Neutrophil (primary cell): ENCODE data around the gene ZFPM1.

ENCODE experiments used
- H3K27ac ChIP-seq: fragments of 200-600 bp; sonication (generic); 2 replicates; pipeline ENCODE4 v1.5.1; 2016; ENCODE audit warnings: mild to moderate bottlenecking, moderate library complexity
- H3K27me3 ChIP-seq: fragments of 200-600 bp; sonication (generic); 2 replicates; pipeline ENCODE4 v1.6.0; 2016; ENCODE audit warnings: mild to moderate bottlenecking
- H3K36me3 ChIP-seq: fragments of 200-600 bp; sonication (generic); 2 replicates; pipeline ENCODE4 v1.5.1; 2017
- H3K4me1 ChIP-seq, 2 experiments: fragments of 200-600 bp in 1 of 2; sonication (generic) in 1 of 2; 1 replicate in 1 of 2; 2 replicates in 1 of 2; pipeline versions ENCODE4 v1.5.1 to v1.6.1; 2013 to 2016; ENCODE audit warnings: low read depth in 1 of 2, low read length in 1 of 2, mild to moderate bottlenecking in 1 of 2, moderate library complexity in 1 of 2; ENCODE audit not compliant: control insufficient read depth in 1 of 2, insufficient read depth in 1 of 2
- H3K4me3 ChIP-seq, 2 experiments: fragments of 200-600 bp in 1 of 2; sonication (generic) in 1 of 2; 1 replicate in 1 of 2; 2 replicates in 1 of 2; pipeline ENCODE4 v1.5.1; 2013 to 2016; ENCODE audit warnings: low read depth in 1 of 2, low read length in 1 of 2, mild to moderate bottlenecking in 1 of 2, moderate library complexity in 1 of 2
- H3K9me3 ChIP-seq: fragments of 200-600 bp; sonication (generic); 2 replicates; pipeline ENCODE4 v1.5.1; 2016
- TF ChIP-seq, protein P1 (sequence below): fragments of 200-600 bp; sonication (generic); IDR thresholded peaks from 2 replicates; pipeline ENCODE4 v1.5.1; 2016; ENCODE audit warnings: antibody characterized with exemption

The ZFPM1 gene

DNA sequence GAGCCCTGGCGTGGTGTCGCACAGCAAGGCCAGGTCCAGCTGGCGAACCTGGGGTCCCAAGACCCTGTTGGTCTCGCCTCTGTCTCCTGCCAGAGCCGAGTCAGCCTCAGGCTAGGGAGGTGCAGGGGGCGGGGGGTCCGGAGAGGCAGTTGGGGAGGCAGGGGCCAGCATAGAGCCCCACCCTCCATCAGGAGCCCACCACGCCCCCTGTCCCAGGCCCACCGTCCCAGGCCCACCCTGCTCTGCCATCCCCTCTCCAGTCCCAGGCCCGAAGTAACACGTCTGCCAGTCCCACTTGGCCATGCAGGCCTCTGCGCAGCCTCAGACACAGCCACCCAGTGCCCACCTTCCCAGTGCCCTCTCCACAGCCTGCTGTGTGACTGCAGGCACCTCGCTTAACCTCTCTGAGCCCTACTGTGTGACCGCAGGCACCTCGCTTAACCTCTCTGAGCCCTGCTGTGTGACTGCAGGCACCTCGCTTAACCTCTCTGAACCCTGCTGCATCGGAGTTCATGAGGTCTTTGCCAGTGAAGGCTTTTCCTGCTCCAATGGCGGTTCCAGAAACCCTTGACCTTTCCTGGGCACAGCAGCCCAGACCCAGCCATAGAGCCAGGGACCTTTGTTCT is 41.0 kb upstream of the ZFPM1 start:
- H3K27me3 ChIP-seq, result no peaks in the 10 kb centered on the region
- H3K4me3 ChIP-seq, result no peak overlapping the region
- no peaks in the 10 kb centered on the region for H3K36me3 ChIP-seq
- H3K4me1 ChIP-seq, result peaks cover 9 to 13% of the 10 kb centered on the region in 2 experiments
- TF ChIP-seq, protein P1, sequence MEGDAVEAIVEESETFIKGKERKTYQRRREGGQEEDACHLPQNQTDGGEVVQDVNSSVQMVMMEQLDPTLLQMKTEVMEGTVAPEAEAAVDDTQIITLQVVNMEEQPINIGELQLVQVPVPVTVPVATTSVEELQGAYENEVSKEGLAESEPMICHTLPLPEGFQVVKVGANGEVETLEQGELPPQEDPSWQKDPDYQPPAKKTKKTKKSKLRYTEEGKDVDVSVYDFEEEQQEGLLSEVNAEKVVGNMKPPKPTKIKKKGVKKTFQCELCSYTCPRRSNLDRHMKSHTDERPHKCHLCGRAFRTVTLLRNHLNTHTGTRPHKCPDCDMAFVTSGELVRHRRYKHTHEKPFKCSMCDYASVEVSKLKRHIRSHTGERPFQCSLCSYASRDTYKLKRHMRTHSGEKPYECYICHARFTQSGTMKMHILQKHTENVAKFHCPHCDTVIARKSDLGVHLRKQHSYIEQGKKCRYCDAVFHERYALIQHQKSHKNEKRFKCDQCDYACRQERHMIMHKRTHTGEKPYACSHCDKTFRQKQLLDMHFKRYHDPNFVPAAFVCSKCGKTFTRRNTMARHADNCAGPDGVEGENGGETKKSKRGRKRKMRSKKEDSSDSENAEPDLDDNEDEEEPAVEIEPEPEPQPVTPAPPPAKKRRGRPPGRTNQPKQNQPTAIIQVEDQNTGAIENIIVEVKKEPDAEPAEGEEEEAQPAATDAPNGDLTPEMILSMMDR, result no peak
- no peaks in the 10 kb centered on the region for H3K9me3 ChIP-seq
- H3K27ac ChIP-seq, result no peak overlapping the region

DNA sequence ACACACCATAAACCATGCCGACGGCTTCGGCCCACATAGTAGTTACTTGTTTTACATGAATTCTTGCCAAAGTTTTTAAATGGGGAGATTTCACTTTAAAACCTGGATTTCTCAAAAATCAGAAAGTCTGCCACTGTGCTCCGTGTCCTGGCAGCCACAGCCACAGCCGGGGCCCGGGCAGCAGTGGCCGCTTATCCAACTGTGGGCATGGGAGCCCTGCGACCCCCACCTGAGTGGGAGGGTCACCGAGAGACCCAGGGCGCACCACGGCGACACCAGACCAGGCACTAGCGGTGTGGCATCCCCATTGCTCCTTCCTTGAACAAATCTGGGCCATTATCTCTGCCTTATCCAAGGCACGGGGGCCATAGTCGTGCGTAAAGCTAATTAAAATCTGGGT is 40.3 kb upstream of the ZFPM1 start:
- Histone ChIP-seq H3K27ac (no peak overlapping the region), H3K4me1 (peaks cover 4 to 7% of the 10 kb centered on the region in 2 experiments), H3K4me3 (no peak overlapping the region), H3K36me3 (no peaks in the 10 kb centered on the region), H3K9me3 (no peaks in the 10 kb centered on the region), H3K27me3 (no peaks in the 10 kb centered on the region)
- TF ChIP-seq, protein P1, result no peak

DNA sequence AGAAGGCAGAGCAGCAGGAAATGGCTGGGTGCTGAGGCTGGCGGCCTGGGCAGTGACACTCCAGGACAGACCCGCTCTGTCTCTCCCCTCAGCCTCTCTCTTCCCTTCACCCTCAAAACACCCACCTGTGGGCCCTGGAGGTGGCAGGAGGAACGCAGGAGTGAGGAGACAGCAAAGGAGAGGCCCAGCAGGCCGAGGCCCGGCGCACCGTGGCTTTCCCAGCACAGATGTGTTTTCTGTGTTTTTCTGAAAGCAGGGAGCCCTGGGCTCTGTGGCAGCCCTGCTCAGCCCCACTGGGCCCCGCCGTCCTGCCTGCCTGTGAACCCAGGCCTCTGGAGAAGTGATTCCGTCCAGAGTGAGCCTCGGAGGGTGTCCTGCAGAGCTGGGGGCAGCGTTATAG is 39.8 kb upstream of the ZFPM1 start:
- Histone ChIP-seq H3K4me1 (peaks cover 0 to 2% of the 10 kb centered on the region in 2 experiments), H3K4me3 (no peak overlapping the region), H3K36me3 (no peaks in the 10 kb centered on the region), H3K9me3 (no peaks in the 10 kb centered on the region), H3K27me3 (no peaks in the 10 kb centered on the region), H3K27ac (no peak overlapping the region)
- TF ChIP-seq, protein P1, result no peak

DNA sequence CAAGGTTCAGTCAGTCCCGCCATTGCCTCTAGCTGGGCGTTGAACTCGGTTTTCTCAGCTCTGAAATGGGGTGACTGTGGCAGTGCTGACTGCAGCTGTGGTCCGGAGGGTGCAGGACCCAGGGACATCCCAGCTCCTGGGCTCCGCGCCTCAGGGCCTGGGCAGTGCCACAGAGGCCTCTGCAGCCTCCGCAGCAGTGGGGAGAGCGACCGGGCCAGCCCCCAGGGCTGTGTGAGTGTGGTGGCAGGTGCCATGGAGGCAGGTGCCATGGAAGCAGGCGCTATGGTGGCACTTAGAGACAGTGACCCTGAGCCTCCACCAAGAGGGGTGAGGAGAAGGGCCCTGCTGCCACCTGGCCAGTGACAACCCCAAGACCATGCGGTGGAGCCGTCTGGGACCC is 39.4 kb upstream of the ZFPM1 start:
- Histone ChIP-seq H3K27ac (no peak overlapping the region), H3K4me1 (no peaks in the 10 kb centered on the region), H3K4me3 (no peak overlapping the region), H3K9me3 (no peaks in the 10 kb centered on the region), H3K36me3 (no peaks in the 10 kb centered on the region), H3K27me3 (no peaks in the 10 kb centered on the region)
- TF ChIP-seq, protein P1, result no peak

DNA sequence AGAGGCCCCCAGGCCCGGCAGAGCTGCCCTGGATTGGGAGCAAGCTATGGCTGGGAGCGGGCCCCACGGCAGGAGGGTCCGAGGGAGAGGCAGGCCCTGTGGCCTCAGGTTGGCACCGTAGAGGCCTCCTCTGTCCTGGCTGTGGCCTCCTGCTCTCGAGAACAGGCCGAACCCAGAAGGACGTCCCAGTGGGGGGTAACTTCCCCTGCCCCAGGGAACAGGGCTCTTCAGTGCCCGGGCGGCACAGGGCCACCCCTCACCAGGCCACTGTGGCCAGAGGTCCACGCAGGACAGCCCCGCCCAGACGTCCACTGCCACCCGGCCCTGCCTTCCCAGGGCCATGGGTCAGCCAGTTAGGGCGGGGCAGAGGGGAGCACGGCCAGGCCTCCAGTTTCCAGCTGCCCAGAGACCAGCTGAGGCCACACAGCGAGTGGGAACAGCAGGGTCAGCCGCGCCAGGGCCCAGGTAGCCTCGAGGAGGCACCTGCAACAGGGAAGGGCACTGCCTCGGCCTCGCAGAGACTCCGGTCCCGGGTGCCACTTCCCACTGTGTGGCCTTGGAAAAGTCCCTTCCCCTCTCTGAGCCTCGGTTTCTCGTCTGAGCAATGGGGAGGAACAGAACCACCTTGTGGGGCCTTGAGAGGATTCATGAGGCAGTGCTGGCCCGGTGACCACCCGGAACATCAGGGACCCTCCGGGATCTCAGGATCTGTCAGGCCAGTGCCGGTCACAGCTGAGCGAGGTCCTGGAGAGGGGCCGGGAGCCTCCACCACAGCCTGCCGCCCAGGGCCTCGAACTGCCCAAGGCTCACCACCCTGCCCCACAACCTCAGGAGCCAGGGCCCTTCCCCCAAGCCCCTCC is 38.3 kb upstream of the ZFPM1 start:
- no peak overlapping the region for H3K27ac ChIP-seq
- TF ChIP-seq, protein P1, result no peak
- H3K4me3 ChIP-seq, result no peak overlapping the region

More for the DNA sequence above, 38.3 kb upstream of the ZFPM1 start:
- no peaks in the 10 kb centered on the region for H3K36me3 ChIP-seq
- no peaks in the 10 kb centered on the region for H3K9me3 ChIP-seq
- no peaks in the 10 kb centered on the region for H3K27me3 ChIP-seq
- no peaks in the 10 kb centered on the region for H3K4me1 ChIP-seq
